B cell (primary cell): ENCODE data around the gene ZNF804B. TPM values are rescaled to one million over a fixed set of nuclear protein-coding genes. Genes with fewer than 3 reads are reported as not detected.
"Not testable (repeated sequence)": the region's sequence is repeated elsewhere in the genome, so short reads cannot be mapped to it uniquely, and the experiment has no call there.

ENCODE experiments used
- ATAC-seq: fragments of 200-7000 bp; cut with Tn5 transposase; one replicate; pipeline ENCODE4 v1.10.0; 2021; ENCODE audit warnings: low read depth, mild to moderate bottlenecking, moderate number of reproducible peaks, moderate library complexity
- CTCF ChIA-PET: fragments of 350-600 bp; sonication (Branson Sonifier 250); formaldehyde crosslinking; loops from one replicate; lab custom pipeline; 2021; ENCODE audit warnings: antibody characterized with exemption, inconsistent platforms; lab: Charles Lee
- POLR2A ChIA-PET: fragments of 350-600 bp; sonication (Branson Sonifier 250); formaldehyde crosslinking; loops from one replicate; lab custom pipeline; 2021; ENCODE audit warnings: antibody characterized with exemption; lab: Charles Lee
- DNase-seq: peaks from one replicate; pipeline ENCODE4 v3.0.0; 2013
- H2AFZ ChIP-seq: 2 replicates; pipeline ENCODE4 v1.6.1; 2012; ENCODE audit warnings: mild to moderate bottlenecking, low read depth, low read length; ENCODE audit not compliant: insufficient read depth, poor library complexity, severe bottlenecking
- H3K27ac ChIP-seq, 2 donors: 1 replicate in 1 of 2; 2 replicates in 1 of 2; pipeline ENCODE4 v1.5.1; 2012 to 2013; ENCODE audit warnings: low read length in 2 of 2, mild to moderate bottlenecking in 2 of 2, moderate library complexity in 1 of 2
- H3K27me3 ChIP-seq, 4 experiments: fragments of 200-600 bp in 1 of 4; sonication (generic) in 1 of 4; replicated peaks in 1 of 4; 1 replicate in 2 of 4; 2 replicates in 2 of 4; pipeline versions ENCODE4 v1.6.1 to v1.7.0; 2013 to 2016; ENCODE audit warnings: low read length in 3 of 4, mild to moderate bottlenecking in 2 of 4, mixed read lengths in 1 of 4, moderate library complexity in 1 of 4; ENCODE audit not compliant: insufficient read depth in 4 of 4, control insufficient read depth in 3 of 4; ENCODE audit errors: control extremely low read depth in 1 of 4
- H3K36me3 ChIP-seq, 2 experiments: replicated peaks in 1 of 2; 1 replicate in 1 of 2; 2 replicates in 1 of 2; pipeline versions ENCODE4 v1.6.1 to v1.7.1; 2013; ENCODE audit warnings: low read length in 1 of 2; ENCODE audit not compliant: insufficient read depth in 2 of 2, control insufficient read depth in 1 of 2; ENCODE audit errors: control extremely low read depth in 1 of 2, extremely low read depth in 1 of 2
- H3K4me1 ChIP-seq, 2 donors: fragments of 200-600 bp in 1 of 2; sonication (generic) in 1 of 2; 1 replicate in 1 of 2; 2 replicates in 1 of 2; pipeline versions ENCODE4 v1.5.1 to v1.6.1; 2013 to 2017; ENCODE audit warnings: low read length in 2 of 2; ENCODE audit not compliant: control insufficient read depth in 2 of 2, insufficient read depth in 2 of 2
- H3K4me2 ChIP-seq: replicated peaks from 2 replicates; pipeline ENCODE3; 2012; ENCODE audit warnings: mild to moderate bottlenecking, low read depth, low read length; ENCODE audit not compliant: poor library complexity, severe bottlenecking
- H3K4me3 ChIP-seq, 5 experiments: fragments of 200-600 bp in 1 of 5; sonication (generic) in 1 of 5; 1 replicate in 3 of 5; 2 replicates in 2 of 5; pipeline versions ENCODE4 v1.5.1 to v1.7.0; 2011 to 2016; ENCODE audit warnings: low read length in 4 of 5, mild to moderate bottlenecking in 4 of 5, low read depth in 2 of 5, control low read depth in 1 of 5, moderate library complexity in 1 of 5; ENCODE audit not compliant: insufficient read depth in 1 of 5; ENCODE audit errors: control extremely low read depth in 1 of 5, extremely low read depth in 1 of 5
- H3K79me2 ChIP-seq: fragments of 200-600 bp; sonication (generic); one replicate; pipeline ENCODE4 v1.6.0; 2016; ENCODE audit warnings: low read length; ENCODE audit not compliant: control insufficient read depth, insufficient read depth
- H3K9ac ChIP-seq: fragments of 200-600 bp; sonication (generic); 2 replicates; pipeline ENCODE4 v1.6.1; 2017; ENCODE audit warnings: mild to moderate bottlenecking, low read length, moderate library complexity
- H3K9me3 ChIP-seq, 3 donors: one replicate each; pipeline versions ENCODE4 v1.6.1 to v1.7.1; 2013; ENCODE audit warnings: low read length in 2 of 3; ENCODE audit not compliant: control insufficient read depth in 2 of 3, insufficient read depth in 1 of 3; ENCODE audit errors: control extremely low read depth in 1 of 3
- H4K20me1 ChIP-seq: 2 replicates; pipeline ENCODE4 v1.6.0; 2012; ENCODE audit warnings: mild to moderate bottlenecking, low read length; ENCODE audit not compliant: insufficient read depth, control insufficient read depth, poor library complexity, severe bottlenecking
- H3K27ac Mint-ChIP-seq: one replicate; pipeline ENCODE4 v1.8.0; 2021; ENCODE audit warnings: mixed read lengths
- H3K27me3 Mint-ChIP-seq: one replicate; pipeline ENCODE4 v1.8.0; 2021; ENCODE audit warnings: mixed read lengths
- H3K4me1 Mint-ChIP-seq: one replicate; pipeline ENCODE4 v1.8.0; 2021; ENCODE audit warnings: mixed read lengths
- H3K4me3 Mint-ChIP-seq: one replicate; pipeline ENCODE4 v1.8.0; 2021; ENCODE audit warnings: mixed read lengths
- H3K9me3 Mint-ChIP-seq: one replicate; pipeline ENCODE4 v1.8.0; 2022; ENCODE audit warnings: mixed read lengths; ENCODE audit not compliant: insufficient read depth
- CTCF ChIP-seq: fragments of 200-600 bp; IDR thresholded peaks from one replicate; pipeline ENCODE4 v1.8.0; 2022; ENCODE audit warnings: antibody characterized with exemption, mild to moderate bottlenecking
- EZH2 ChIP-seq: IDR thresholded peaks from 2 replicates; pipeline ENCODE4 v1.6.1; 2012; ENCODE audit warnings: borderline replicate concordance, low read depth, mild to moderate bottlenecking, moderate library complexity, low read length; ENCODE audit not compliant: insufficient read depth, poor library complexity, severe bottlenecking
- WGBS: methylation state at CpG from one replicate; pipeline ENCODE4 v1.1.5; 2013; ENCODE audit warnings: missing lambda C conversion rate; ENCODE audit not compliant: insufficient coverage; 5-methylcytosine and 5-hydroxymethylcytosine counted together
- intact Hi-C: fragments of 100-400 bp; cut with micrococcal nuclease; formaldehyde crosslinking; loops from one replicate; pipeline ENCODE4 v1.10.0; 2022
- polyA plus RNA-seq: library from polyadenylated mRNA; depleted of rRNA; stranded (reverse); fragments of >200 nt; gene quantifications from 2 replicates; pipeline ENCODE4 v1.2.3, GENCODE V29; 2012
- total RNA-seq, 2 donors: library from RNA; stranded (reverse); fragments of 120-200 nt in 1 of 2; gene quantifications; 1 replicate in 1 of 2; 2 replicates in 1 of 2; pipeline versions ENCODE4 v1.2.3 to v1.2.4, GENCODE V29; 2013 to 2022

The ZNF804B gene
- total and polyA plus RNA-seq, 2 donors (not counting 1 experiment from before 2014, with no cell fraction given): not detected

GRCh38 chr7:89223900-89224395 is 464.4 kb downstream of the ZNF804B start:
- intact Hi-C loops: no loop called here
- Mint-ChIP-seq H3K9me3 (no peaks in the 10 kb centered on the region), H3K27ac (no peak overlapping the region)

GRCh38 chr7:89228688-89229171 is 469.2 kb downstream of the ZNF804B start:
- H3K4me2 ChIP-seq, DNase-seq, H3K27ac Mint-ChIP-seq, H3K27ac ChIP-seq, CTCF ChIA-PET, H3K9ac ChIP-seq, H3K4me3 Mint-ChIP-seq, intact Hi-C loops, POLR2A ChIA-PET, H3K9me3 ChIP-seq, H3K9me3 Mint-ChIP-seq, H4K20me1 ChIP-seq, H3K4me3 ChIP-seq, H3K4me1 Mint-ChIP-seq, H3K36me3 ChIP-seq, ATAC-seq, H3K27me3 ChIP-seq, H3K27me3 Mint-ChIP-seq, H3K79me2 ChIP-seq, H2AFZ ChIP-seq, H3K4me1 ChIP-seq: not testable (repeated sequence)
- WGBS: 98% methylated on average over 29 of the region's 31 CpGs

More at GRCh38 chr7:89223900-89224395, 464.4 kb downstream of the ZNF804B start:
- WGBS: 88% methylated on average over 1 of the region's 2 CpGs
- H3K27me3 ChIP-seq: no peaks in the 10 kb centered on the region
- no peaks in the 10 kb centered on the region for H3K4me1 ChIP-seq
- ATAC-seq: no peak
- TF ChIP-seq CTCF (no peak), EZH2 (no peak)
- no peaks in the 10 kb centered on the region for H3K27me3 Mint-ChIP-seq
- no peak overlapping the region for H3K4me2 ChIP-seq
- no peaks in the 10 kb centered on the region for H3K79me2 ChIP-seq
- no peaks in the 10 kb centered on the region for H3K36me3 ChIP-seq
- H2AFZ ChIP-seq: no peak overlapping the region
- no peak for DNase-seq
- no peak overlapping the region for H3K4me3 Mint-ChIP-seq
- no peak overlapping the region for H3K4me3 ChIP-seq
- H3K4me1 Mint-ChIP-seq: no peaks in the 10 kb centered on the region
- H3K27ac ChIP-seq: no peak overlapping the region
- POLR2A ChIA-PET: no interaction called here
- no peaks in the 10 kb centered on the region for H4K20me1 ChIP-seq
- CTCF ChIA-PET: no interaction called here
- peaks cover 0 to 5% (median 0%) of the 10 kb centered on the region in 3 donors for H3K9me3 ChIP-seq
- H3K9ac ChIP-seq: no peak overlapping the region
